Hematopoietic multipotent progenitor cell treated with erythropoietin and hydrocortisone succinate and interleukin-3 and kit ligand, for 6 days (in vitro differentiated cells): Measurements from ENCODE around the gene FHL2.
"Not testable (repeated sequence)": the region's sequence is repeated elsewhere in the genome, so short reads cannot be mapped to it uniquely, and the experiment has no call there.

Experiments used
- DNase-seq: peaks from one replicate; pipeline ENCODE4 v3.0.0-alpha.2; 2015

FHL2 gene, protein sequence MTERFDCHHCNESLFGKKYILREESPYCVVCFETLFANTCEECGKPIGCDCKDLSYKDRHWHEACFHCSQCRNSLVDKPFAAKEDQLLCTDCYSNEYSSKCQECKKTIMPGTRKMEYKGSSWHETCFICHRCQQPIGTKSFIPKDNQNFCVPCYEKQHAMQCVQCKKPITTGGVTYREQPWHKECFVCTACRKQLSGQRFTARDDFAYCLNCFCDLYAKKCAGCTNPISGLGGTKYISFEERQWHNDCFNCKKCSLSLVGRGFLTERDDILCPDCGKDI

DNA sequence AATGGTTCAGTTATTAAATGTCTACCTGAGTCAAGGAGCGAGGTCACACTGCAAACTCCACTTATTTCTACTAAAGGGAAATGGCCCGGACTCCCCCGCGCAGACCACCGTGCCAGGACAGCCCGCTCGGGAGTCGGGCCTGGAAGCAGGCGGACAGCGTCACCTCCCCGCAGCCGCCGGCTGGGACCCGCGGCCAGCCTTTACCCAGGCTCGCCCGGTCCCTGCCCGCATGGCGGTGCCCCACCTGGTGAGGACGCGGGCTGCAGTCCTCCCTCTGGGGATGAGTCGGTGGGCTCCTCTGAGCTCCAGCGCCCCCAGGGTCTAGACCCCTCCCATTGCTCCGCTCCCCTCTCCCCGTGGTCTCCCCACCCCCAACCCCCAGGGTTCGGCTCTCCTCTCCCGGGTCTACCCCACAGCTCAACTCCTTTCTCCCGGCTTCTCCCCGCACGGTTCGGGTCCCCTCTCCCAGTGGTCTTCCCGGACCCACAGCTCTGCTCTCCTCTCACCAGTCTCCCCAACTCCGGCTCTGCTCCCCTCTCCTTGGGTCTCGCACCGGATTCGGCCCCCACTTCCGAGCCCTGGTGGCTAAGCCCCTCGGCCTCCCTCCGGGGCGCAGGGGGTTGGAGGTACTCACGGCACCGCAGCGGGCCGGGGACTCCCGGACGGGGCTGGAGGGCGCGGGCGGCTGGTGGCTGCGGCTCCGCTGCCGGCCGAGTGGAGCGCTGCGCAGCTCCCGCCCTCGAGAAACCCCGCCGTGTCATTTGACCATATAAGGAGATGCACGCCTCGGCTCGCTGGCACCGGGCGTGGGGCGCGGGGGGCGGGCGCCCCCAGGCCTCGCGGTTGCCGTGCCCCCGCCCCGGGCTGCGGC, at the start of gene FHL2:
Gene FHL2, minus strand, starts transcription at position 716 of the 871 bp plus-strand sequence. CDS start 12,535 bp downstream, outside the sequence.
- DNase-seq: peak; percentile 92

- no peak for DNase-seq
Observed at GRCh38 chr2:105447476-105447875, 48.6 kb upstream of the FHL2 start.

- DNase-seq: no peak
Observed at GRCh38 chr2:105446501-105446900, 47.6 kb upstream of the FHL2 start.

DNA sequence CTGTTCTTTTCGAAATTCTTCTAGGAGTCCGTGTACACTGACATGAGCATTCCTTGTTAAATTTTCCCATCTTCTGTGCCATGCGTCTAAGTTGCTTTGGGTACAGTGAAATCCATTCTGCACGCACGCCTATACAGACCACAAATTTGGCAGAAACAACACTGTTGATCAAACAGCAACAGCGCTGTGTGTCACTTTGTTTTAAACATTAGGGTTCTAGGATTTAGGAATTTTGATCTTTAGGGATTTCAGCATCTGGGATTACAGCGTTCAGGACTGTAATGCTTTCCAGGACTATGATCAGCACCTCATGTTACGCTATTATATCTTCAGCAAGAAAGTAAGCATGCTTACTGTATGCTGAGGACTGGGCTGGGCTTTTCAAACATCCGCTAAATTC, 47.1 kb upstream of the FHL2 start:
- no peak for DNase-seq

DNA sequence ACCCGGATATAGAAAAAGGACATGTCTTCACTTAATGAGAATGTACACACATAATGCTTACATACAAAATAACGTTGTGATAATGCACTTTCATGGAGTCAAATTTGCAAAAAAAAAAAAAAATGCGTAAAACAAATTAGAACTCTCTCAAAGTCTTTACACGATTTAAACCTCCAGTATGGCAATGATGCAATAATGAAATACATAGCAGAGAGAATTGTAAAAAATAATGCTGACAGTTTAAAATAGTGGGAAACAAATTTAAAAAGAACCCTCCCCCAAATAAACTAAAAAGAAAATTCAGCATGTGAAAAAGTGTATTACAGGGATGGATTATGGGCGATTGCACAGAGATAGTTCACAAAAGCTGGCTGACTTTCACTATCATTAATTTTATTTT, 46.6 kb upstream of the FHL2 start:
- no peak for DNase-seq

DNA sequence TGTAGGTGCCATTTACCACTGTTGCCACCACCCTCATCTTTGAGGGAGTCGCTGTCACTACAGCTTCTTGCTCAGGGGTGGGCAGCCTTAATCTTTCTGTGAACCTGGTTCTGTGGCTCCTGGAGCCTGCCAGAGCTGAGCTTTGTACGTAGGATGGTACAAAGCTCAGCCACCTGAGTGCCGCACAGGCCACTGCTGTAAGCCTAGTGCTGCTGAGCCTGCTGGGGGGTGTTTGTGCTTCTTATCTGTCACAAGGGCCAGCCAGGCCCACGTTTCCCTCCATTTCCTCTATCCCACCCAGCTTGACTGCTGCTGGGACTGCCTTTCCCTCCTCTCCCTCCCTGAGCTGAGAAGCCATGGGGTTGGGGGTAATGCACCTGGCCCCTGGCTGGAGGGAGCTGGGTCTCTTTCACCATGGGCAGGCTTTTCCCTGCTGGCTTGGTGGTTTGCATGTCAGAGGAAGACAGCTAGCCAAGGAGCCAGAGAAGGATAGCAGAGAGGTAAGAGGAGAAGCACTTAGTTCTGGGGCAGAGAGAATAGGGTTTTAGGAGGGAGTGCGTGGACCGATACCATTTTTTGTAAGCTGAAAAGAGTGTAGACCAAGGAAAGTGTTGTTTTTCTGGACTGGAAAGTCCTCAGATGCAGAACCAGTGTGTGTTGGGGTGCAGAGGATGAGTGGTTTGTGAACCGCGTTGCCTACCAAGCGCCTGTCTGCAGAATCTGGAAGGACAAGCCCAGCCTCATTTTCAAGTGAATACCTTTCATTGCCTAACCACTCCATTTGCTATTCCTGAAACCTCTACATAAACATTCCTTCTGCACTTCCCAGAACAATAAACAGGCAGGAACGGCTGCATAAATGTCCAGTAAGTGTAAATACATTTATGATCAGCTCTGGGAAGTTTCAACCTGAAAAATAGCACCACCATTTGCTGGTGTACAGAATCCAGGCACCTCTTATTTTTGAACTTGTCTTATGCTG, 45.1 kb upstream of the FHL2 start:
- peak; percentile 59 for DNase-seq

DNA sequence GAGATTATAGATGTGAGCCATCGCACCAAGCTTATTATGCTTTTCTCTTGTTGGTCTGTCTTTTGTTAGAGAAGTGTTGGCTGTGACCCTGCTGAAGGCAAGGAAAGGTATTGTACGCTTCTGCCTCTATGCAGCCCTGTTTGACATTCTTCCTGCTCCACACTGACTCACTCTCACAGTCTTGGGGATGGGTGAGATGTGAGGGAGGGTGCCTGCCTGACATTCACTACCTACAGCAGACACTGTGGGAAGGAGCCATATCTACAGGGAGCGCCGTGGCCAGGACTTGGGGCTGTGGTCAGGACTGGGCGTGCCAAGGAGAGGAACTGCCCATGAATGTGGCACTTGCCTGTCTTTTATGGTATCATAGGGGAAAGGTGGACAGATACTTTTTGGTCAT, 43.9 kb upstream of the FHL2 start:
- DNase-seq: peak; percentile 22

- no peak for DNase-seq
Observed at GRCh38 chr2:105442056-105442455, 43.2 kb upstream of the FHL2 start.

- no peak for DNase-seq
Observed at GRCh38 chr2:105439141-105439540, 40.3 kb upstream of the FHL2 start.

DNA sequence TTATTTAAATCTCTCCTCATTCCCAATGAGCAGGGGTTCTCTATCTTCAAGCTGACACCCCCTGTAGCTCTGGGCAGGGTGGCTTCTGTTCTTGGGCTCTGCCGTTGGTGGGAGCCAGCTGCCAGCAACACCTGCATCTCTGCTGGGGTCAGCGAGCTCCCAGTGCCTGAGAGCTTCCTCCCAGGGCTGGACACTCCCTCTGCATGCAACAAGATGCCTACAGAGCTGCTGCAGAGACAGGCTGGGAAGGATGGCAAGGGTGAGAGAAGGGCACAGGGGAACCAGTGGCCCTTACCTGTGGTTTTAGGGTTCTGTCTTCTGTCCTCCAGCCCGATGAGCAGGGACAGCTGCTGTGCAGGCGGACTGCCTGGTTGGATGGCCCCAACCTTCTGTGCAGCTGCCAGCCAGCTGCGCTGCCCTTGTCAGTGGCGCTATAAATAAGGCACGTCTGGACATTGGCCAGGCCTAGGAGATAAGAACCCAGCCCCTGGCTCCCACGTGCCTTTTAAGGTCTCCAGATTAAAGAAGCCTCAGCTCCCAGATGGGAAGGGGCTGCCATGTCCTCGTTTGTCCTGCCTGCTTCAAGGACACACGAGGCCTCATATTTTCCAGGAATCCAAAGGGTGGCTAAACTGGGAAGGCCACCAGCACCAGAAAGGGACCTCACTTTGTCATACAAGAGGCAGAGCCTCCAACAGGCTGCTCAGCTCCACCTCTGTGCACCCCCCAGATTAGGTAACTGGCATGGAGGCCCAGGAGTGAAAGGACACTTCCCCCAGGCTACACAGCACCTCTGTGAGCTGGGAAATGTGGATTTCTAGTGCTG, 39.5 kb upstream of the FHL2 start:
- peak; percentile 68 for DNase-seq

- DNase-seq: no peak
Observed at GRCh38 chr2:105437708-105438103, 38.9 kb upstream of the FHL2 start.

DNA sequence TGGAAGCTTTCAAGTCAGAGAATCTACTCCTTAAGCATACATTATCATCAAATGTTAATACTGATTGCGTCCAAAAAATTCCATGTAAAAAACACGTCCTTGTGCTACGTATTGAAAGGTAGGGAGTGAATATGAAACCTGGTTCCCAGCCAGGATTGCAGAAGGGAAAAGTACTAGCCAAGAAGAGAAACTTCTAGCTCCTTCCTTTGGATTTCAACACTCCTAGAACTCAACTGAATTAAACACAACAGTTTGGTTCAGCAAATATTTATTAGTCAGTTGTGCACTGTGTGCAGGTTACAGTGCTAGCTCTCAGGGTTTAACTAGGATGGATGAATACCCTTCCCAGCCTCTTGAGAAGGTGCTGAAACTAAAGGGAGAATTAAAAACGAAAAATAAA, 33.9 kb upstream of the FHL2 start:
- DNase-seq: no peak

DNA sequence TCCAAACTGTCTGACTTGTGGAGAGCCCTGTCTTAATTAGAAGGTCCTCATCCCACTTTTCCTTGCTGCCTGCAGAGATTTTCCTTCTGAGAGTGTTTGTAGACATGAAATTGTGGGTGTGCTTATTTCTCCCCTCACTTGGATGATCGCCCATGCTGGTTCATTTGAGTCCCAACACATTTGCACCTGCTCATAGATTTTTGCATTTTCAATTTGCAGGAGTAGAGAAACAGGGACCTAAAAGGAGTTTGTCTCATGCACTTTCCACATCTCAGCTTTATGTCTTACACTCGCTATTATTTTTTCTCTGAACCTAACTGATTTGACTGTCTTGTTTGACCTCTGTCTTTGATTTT, 33.2 kb upstream of the FHL2 start:
- DNase-seq: no peak

GRCh38 chr2:105431367-105432043, 32.7 kb upstream of the FHL2 start:
- no peak for DNase-seq

DNA sequence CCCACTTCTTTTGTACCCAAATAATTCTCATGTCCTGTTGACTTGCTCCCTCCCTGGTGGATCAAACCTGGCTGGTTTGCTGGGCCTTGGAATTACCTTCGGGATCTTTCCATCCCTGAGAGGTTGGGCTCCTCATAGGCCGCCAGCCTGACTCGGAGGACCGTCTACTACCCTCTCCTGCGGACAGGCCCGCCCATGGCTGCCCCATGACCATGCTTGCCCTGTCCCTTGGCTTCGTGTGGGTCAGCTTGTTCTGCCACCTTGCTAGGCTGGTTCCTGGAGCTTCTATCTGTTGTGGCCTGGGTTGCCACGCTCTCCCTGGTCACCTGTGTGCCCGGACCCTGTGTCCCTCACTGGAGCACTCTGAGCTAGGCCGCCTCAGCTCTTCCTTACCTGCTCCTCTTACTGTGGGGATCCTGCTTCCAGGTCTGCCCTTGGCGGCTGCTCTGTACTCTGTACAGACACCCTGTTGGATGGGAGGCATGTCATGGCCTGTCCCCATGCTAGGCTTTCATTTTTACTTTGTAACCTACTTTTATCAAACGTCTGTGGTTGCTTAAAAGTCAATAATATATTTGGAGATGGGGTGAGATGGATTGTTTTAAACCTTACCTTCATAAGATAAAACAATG, 29.7 kb upstream of the FHL2 start:
- DNase-seq: no peak

DNA sequence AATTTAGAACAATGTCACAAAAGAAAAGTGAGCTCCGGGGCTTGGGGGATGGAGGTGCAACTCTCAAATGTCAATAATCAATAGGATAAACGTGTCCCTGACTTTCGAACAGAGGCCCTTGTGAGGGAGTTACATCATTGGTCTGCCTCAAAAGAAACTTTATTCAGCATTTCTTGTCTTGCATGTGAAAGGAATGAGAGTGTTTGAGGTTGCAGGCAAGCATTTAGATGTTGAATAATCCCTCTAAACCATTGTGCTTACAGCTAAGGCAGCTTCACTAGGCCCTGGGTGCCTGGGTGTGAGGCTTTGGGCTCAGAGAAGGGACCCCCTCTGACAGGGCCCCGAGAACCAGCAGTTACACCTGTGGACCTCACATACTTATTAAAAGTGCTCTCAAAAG, 28.6 kb upstream of the FHL2 start:
- no peak for DNase-seq

GRCh38 chr2:105426626-105427292, 27.9 kb upstream of the FHL2 start:
- peak; percentile 72 for DNase-seq

- peak; percentile 83 for DNase-seq
Observed at GRCh38 chr2:105425936-105426625, 27.2 kb upstream of the FHL2 start.

DNA sequence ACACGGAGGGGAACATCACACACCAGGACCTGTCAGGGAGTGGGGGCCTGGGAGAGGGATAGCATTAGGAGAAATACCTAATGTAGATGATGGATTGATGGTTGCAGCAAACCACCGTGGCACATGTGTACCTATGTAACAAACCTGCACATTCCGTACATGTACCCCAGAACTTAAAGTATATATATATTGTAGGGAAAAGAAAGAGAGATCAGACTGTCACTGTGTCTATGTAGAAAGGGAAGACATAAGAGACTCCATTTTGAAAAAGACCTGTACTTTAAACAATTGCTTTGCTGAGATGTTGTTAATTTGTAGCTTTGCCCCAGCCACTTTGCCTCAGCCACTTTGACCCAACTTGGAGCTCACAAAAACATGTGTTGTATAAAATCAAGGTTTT, 26.0 kb upstream of the FHL2 start:
- DNase-seq: not testable (repeated sequence)

DNA sequence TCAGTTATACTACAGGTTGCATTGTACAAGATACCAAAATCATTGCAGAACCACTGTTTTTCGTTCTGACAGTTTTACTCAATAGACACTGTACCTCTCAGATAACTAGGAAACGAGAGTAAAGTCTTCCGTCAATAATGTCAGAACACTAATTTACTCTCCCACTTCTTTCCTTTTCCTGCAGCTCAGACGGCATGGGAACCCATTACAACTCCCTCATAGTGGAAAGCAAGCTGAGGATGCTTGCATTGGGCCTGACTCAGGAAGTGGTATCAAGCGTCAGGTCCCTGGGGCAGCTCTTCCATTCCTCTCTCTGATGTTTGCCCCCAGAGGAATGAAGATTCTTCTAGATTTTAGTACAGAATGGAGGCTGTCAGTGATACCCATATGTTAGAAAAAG, 23.9 kb upstream of the FHL2 start:
- DNase-seq: no peak
